ENCODE results near the gene MAGEA8.
"Not testable (repeated sequence)": the region's sequence is repeated elsewhere in the genome, so short reads cannot be mapped to it uniquely, and the experiment has no call there.

Gene MAGEA8

GRCh38 chrX:149903889-149904748, 23.1 kb downstream of the MAGEA8 start:
- no peak for DNase-seq (ENCODE audit: low read depth in 2 of 2)

DNA sequence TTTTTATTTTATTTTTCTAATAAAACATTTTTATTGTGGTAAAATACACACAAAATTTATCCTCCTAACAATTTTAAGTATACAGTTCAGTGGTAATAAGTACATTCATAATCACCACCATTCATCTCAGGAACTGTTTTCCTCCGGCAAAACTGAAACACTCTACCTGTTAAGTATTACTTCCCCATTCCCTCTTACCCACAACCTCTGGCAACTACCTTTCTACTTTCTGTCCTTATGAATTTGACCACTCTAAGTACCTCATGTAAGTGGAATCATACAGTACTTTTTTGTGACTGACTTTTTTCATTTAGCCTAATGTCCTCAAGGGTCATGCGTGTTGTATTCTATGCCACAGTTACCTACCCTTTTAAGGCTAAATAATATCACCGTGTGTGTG, 27.3 kb downstream of the MAGEA8 start:
- no peak for DNase-seq (ENCODE audit: low read depth in 2 of 2)

DNA sequence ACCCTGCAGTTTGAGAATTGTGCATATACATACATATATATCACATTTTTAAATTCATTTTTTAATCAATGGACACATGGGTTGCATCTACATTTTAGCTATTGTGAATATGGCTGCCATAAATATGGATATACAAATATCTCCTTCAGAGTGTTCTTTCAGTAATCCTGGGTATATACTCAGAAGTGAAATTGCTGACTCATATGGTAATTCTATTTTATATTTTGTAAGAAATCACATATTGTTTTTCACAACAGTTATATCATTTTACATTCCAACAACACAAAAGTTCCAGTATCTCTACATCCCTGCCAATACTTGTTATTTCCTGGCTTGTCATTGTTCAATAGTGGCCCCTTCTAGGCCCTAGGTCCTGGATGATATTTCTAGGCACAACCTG, 27.7 kb downstream of the MAGEA8 start:
- DNase-seq (ENCODE audit: low read depth in 2 of 2): no peak

- DNase-seq (ENCODE audit: low read depth in 2 of 2): no peak
Measured at GRCh38 chrX:149909324-149910177, 28.6 kb downstream of the MAGEA8 start.

GRCh38 chrX:149910178-149910695, 29.3 kb downstream of the MAGEA8 start:
- DNase-seq (ENCODE audit: low read depth in 2 of 2): no peak

DNA sequence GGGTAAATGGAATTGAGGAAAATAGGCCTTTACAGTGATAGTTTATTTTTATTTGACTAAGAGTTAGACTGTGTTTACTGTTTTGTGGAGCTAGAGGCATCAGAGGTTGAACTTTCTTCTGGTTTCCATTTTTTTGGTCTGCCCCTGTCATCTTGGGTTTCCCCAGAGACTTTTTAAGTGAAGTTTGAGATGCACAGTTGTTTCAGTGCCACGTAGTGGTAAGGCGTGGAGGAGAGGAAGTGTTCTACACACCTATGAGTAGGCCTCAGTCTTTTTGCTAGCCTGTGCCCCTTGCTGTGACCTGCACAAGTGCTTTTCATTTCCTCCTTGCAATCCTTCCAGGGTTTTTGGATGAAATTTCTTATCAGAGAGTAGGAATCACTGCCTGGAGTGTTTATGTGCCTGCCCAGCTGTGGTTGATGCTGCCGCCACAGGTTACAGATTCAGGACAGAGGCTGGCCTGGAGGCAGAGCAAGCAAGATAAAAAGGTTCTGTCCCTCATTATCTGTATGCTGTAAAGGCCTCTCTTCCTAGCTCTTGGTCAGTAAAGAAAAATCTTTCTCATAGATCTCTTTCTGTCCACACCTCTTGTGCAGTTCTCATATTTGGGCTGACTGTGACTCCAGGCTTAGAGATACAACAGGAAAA, 35.9 kb downstream of the MAGEA8 start:
- DNase-seq (ENCODE audit: low read depth in 2 of 2): no peak

DNA sequence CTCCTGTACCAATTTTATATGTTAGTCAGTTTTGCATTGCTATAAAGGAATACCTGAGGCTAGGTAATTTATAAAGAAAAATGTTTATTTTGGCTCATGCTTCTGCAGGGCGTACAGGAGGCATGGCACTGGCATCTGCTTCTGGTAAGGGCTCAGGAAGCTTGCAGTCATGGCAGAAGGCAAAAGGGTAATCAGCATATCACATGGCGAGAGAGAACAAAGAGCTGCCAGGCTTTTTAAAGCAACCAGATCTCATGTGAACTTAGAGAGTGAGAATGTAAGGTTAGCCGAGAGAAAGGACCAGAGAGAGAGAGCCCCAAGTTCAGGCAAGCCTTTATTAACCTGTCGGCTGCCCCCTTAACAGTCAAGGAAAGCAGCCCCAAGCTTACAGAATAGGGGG, 42.9 kb downstream of the MAGEA8 start:
- not testable (repeated sequence) for DNase-seq (ENCODE audit: low read depth in 2 of 2)

DNA sequence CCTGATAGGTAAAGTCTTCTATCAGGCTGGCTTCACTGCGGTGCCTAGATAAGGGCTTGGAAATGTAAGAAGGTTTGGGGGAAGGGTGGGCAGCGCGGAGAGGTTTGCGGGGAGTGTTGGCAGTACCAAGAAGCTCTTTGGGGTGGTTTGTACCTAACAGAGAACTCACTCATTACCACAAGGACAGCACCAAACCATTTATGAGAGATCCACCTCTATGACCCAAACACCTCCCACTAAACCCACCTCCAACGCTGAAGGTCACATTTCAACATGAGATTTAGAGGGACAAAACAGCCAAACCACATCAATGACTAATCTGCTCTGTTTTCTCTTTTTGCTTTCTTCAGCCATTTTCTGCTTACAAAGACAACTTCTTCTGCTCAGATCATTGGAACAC, 43.5 kb downstream of the MAGEA8 start:
- DNase-seq (ENCODE audit: low read depth in 2 of 2): not testable (repeated sequence)

DNA sequence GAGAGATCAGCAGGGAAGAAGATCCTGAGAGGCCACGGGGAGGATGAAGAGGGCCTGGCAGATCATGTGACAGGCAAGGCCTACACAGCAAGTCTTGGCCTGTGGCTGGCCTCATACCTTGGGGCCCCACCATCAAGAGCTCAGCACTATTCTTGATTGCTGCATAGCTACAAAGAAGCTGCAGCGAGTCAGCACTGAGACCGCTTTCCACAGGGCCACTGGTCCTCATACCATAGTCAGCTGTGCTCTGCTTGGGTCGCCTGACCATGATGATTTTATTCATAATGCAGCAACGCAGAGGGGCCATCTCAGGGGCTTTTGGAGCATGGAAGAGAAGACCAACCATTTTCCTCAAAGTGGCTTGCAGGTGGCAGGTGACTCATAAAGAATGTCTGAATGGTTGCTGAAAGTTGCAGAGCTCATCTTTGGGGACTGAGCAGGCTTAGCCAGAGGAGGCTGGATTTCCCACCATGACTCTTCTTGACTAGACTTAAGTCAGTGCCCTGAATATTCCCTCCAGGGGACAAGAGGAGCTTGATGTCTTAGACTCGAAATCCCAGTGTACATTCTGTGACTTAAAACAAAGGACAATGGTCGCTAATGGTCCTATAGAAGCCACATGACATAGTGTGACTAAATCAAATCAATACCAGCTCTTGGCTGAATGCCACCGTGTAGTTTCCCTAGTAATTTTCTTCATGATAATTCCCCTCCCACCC, 46.4 kb downstream of the MAGEA8 start:
- DNase-seq (ENCODE audit: low read depth in 2 of 2): not testable (repeated sequence)

GRCh38 chrX:149927964-149928258, 46.9 kb downstream of the MAGEA8 start:
- DNase-seq (ENCODE audit: low read depth in 2 of 2): not testable (repeated sequence)

GRCh38 chrX:149928635-149929034, 47.7 kb downstream of the MAGEA8 start:
- DNase-seq (ENCODE audit: low read depth in 2 of 2): not testable (repeated sequence)

DNA sequence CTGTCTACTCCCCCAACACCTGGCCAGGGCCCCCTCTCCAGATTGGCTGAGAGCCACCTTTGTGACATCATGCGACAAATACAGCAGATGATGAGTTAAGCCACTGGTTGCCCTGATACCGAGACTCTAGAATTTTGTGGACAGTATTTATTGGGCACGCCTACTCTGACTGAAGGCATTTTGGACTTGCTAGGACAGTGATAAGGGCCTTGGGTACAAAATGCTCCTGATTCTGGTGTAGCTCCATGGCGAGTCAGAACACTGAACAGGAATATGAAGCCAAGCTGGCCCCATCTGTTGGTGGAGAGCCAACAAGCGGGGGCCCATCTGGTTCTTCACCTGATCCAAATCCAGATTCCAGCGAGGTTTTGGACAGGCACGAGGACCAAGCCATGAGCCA, 48.4 kb downstream of the MAGEA8 start, which contains the start of gene HSFX4:
Gene HSFX4, plus strand, starts transcription at position 174 of the 400 bp plus-strand sequence. Its CDS starts 72 bp downstream, at position 246.
- not testable (repeated sequence) for DNase-seq (ENCODE audit: low read depth in 2 of 2)

DNA sequence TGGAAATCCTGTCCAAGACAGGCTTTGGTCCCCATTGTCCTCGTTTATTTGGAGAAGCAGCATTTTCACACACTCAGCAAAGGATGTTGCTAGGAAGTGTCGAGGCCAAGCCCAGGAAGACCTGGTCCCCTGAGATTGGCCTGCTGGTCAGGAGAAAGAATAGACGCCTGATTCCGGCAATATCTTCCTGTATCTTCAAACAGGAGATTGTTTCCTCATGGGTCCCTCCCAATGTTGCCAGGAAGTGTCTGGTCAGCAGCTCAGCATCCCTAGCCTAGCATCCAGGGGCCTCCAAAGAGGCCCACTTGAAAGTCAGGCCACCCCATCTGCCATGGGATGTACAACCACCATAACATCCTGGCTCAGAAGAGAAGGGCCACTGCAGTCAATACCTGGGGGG, 50.4 kb downstream of the MAGEA8 start:
- not testable (repeated sequence) for DNase-seq (ENCODE audit: low read depth in 2 of 2)

- DNase-seq (ENCODE audit: low read depth in 2 of 2): not testable (repeated sequence)
Measured at GRCh38 chrX:149932150-149932549, 51.2 kb downstream of the MAGEA8 start.

DNA sequence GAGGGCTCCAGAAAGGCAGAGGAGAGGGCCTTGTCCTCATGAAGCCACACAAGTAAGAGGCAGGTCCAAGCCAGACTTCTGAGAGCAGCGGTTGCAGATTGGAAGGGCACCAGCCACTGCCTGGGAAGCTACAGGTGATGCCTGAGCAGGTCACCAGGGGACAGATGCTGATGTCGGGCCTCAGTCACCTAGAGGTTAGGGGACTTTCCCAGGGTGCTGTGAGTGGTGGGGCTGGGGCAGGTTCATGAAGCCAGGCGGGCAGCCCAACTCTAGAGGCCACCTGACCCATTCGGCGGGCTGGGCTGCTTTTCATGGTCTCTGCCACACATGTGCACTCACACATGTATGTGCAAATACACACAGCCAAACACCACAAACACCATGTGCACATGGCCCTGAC, 52.0 kb downstream of the MAGEA8 start:
- not testable (repeated sequence) for DNase-seq (ENCODE audit: low read depth in 2 of 2)

DNA sequence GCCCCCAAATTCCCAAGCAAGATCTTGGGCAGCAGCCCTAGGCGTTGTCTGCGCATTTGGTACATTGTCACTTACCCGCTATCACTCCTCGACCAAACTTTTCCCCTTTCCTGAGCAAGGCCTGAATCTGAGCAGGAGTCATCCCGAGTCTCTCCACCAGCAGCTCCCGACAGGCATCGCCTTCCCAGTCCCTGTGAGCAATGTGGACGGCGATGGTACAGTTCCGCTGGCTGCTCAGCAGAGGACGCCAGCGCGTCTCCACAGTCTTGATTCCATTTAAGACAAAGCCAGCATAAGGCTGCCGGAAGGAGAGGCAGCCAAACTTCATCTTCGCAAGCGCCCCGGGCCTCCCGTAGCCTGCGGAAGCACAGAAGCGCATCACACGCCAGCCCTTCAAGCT, 52.6 kb downstream of the MAGEA8 start:
- DNase-seq (ENCODE audit: low read depth in 2 of 2): not testable (repeated sequence)

All from activated CD4-positive, alpha-beta T cell treated with anti-CD3 and anti-CD28 coated beads for 24 hours (primary cell).